ENCODE data around the gene PCYT2. TPM values are rescaled to one million over a fixed set of nuclear protein-coding genes. Genes with fewer than 3 reads are reported as not detected.

PCYT2 gene
- total RNA-seq, 1 donor from 2014 or later, result 28.4 TPM

- intact Hi-C loops (cut with micrococcal nuclease), result no loop called here
- ATAC-seq, result no peak
- DNase-seq, result no peak
Measured at GRCh38 chr17:81905993-81906392, 5.2 kb downstream of the PCYT2 start.

GRCh38 chr17:81905424-81905875 lies 5.7 kb downstream of the PCYT2 start:
- DNase-seq (no peak), ATAC-seq (no peak)
- intact Hi-C loops (cut with micrococcal nuclease), result no loop called here

GRCh38 chr17:81904600-81905423 lies 6.4 kb downstream of the PCYT2 start:
- DNase-seq (no peak), ATAC-seq (no peak)
- intact Hi-C loops (cut with micrococcal nuclease), result no loop called here

- ATAC-seq (no peak), DNase-seq (no peak)
- intact Hi-C loops (cut with micrococcal nuclease), result no loop called here
Measured at GRCh38 chr17:81903896-81904599, 7.2 kb downstream of the PCYT2 start.

GRCh38 chr17:81903415-81903831 lies 7.8 kb downstream of the PCYT2 start:
- intact Hi-C loops (cut with micrococcal nuclease), result no loop called here
- DNase-seq, result no peak
- ATAC-seq, result no peak

GRCh38 chr17:81902653-81903414 lies 8.4 kb downstream of the PCYT2 start:
- intact Hi-C loops (cut with micrococcal nuclease), result no loop called here

GRCh38 chr17:81902023-81902652 lies 9.1 kb downstream of the PCYT2 start, which contains the start of gene NPB:
TSS of gene NPB (plus strand) at chr17:81902238. CDS start at chr17:81902278, 40 bp downstream.
- peak; percentile 62 for DNase-seq
- intact Hi-C loops (cut with micrococcal nuclease), result no loop called here
- peak; percentile 73 for ATAC-seq

More at GRCh38 chr17:81902653-81903414, 8.4 kb downstream of the PCYT2 start:
- DNase-seq, result no peak
- peak; percentile 4 for ATAC-seq

GRCh38 chr17:81901167-81902022 lies 9.8 kb downstream of the PCYT2 start:
- ATAC-seq, result peak; percentile 6

GRCh38 chr17:81900181-81900820 lies 10.9 kb downstream of the PCYT2 start:
- ATAC-seq (no peak), DNase-seq (no peak)

More at GRCh38 chr17:81901167-81902022, 9.8 kb downstream of the PCYT2 start:
- intact Hi-C loops (cut with micrococcal nuclease), result no loop called here
- DNase-seq, result no peak

GRCh38 chr17:81899514-81900166 lies 11.6 kb downstream of the PCYT2 start:
- intact Hi-C loops (cut with micrococcal nuclease), result no loop called here
- no peak for DNase-seq
- no peak for ATAC-seq

More at GRCh38 chr17:81900181-81900820, 10.9 kb downstream of the PCYT2 start:
- intact Hi-C loops (cut with micrococcal nuclease), result no loop called here

- intact Hi-C loops (cut with micrococcal nuclease), result no loop called here
- ATAC-seq (no peak), DNase-seq (no peak)
Measured at GRCh38 chr17:81898885-81899284, 12.3 kb downstream of the PCYT2 start.

- no peak for DNase-seq
- intact Hi-C loops (cut with micrococcal nuclease), result no loop called here
- no peak for ATAC-seq
Measured at GRCh38 chr17:81898029-81898866, 13.0 kb downstream of the PCYT2 start.

GRCh38 chr17:81895400-81895799 lies 15.8 kb downstream of the PCYT2 start:
- no peak for ATAC-seq
- no peak for DNase-seq
- intact Hi-C loops (cut with micrococcal nuclease), result no loop called here

- intact Hi-C loops (cut with micrococcal nuclease), result no loop called here
- DNase-seq (no peak), ATAC-seq (no peak)
Measured at GRCh38 chr17:81891303-81891552, 20.0 kb downstream of the PCYT2 start.

GRCh38 chr17:81890447-81891302 lies 20.5 kb downstream of the PCYT2 start:
- intact Hi-C loops (cut with micrococcal nuclease), result no loop called here
- DNase-seq, result no peak
- ATAC-seq, result no peak

GRCh38 chr17:81889602-81890001 lies 21.6 kb downstream of the PCYT2 start:
- DNase-seq (no peak), ATAC-seq (no peak)
- intact Hi-C loops (cut with micrococcal nuclease), result no loop called here

All from left ventricle myocardium superior (tissue), 1 donor.